ENCODE results near the gene UPK1A. TPM values are rescaled to one million over a fixed set of nuclear protein-coding genes. Genes with fewer than 3 reads are reported as not detected.
A peak's percentile ranks its signal among the peaks of the same experiment; 100 is the strongest.

Gene UPK1A
- total and polyA plus RNA-seq, 10 of the 15 experiments (the other 5 are each of a cell fraction or from before 2014, with no cell fraction given) = 0.15 to 1.9 (median 0.26) TPM; not detected in 7

DNA sequence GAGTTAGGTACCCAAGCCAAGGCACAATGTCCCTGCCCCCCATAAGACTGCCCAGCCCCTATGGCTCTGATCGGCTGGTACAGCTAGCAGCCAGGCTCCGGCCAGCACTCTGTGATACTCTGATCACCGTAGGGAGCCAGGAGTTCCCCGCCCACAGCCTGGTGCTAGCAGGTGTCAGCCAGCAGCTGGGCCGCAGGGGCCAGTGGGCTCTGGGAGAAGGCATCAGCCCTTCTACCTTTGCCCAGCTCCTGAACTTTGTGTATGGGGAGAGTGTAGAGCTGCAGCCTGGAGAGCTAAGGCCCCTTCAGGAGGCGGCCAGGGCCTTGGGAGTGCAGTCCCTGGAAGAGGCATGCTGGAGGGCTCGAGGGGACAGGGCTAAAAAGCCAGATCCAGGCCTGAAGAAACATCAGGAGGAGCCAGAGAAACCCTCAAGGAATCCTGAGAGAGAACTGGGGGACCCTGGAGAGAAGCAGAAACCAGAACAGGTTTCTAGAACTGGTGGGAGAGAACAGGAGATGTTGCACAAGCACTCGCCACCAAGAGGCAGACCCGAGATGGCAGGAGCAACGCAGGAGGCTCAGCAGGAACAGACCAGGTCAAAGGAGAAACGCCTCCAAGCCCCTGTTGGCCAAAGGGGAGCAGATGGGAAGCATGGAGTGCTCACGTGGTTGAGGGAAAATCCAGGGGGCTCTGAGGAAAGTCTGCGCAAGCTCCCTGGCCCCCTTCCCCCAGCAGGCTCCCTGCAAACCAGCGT is 48.5 kb downstream of the UPK1A start (continued):
- TF ChIP-seq, protein P1, sequence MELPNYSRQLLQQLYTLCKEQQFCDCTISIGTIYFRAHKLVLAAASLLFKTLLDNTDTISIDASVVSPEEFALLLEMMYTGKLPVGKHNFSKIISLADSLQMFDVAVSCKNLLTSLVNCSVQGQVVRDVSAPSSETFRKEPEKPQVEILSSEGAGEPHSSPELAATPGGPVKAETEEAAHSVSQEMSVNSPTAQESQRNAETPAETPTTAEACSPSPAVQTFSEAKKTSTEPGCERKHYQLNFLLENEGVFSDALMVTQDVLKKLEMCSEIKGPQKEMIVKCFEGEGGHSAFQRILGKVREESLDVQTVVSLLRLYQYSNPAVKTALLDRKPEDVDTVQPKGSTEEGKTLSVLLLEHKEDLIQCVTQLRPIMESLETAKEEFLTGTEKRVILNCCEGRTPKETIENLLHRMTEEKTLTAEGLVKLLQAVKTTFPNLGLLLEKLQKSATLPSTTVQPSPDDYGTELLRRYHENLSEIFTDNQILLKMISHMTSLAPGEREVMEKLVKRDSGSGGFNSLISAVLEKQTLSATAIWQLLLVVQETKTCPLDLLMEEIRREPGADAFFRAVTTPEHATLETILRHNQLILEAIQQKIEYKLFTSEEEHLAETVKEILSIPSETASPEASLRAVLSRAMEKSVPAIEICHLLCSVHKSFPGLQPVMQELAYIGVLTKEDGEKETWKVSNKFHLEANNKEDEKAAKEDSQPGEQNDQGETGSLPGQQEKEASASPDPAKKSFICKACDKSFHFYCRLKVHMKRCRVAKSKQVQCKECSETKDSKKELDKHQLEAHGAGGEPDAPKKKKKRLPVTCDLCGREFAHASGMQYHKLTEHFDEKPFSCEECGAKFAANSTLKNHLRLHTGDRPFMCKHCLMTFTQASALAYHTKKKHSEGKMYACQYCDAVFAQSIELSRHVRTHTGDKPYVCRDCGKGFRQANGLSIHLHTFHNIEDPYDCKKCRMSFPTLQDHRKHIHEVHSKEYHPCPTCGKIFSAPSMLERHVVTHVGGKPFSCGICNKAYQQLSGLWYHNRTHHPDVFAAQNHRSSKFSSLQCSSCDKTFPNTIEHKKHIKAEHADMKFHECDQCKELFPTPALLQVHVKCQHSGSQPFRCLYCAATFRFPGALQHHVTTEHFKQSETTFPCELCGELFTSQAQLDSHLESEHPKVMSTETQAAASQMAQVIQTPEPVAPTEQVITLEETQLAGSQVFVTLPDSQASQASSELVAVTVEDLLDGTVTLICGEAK (IDR thresholded peaks at IDR 0.05; ENCODE audit: borderline replicate concordance) = no peak
- TF ChIP-seq GABPA (IDR thresholded peaks at IDR 0.05; ENCODE audit: low read depth) (no peak), IRF4 (IDR thresholded peaks at IDR 0.05; ENCODE audit: low read depth, low read length) (no peak), JUND (IDR thresholded peaks at IDR 0.05; ENCODE audit: low read depth, low read length) (no peak), IKZF2 (IDR thresholded peaks at IDR 0.05) (peak in 1 of 2 experiments; percentile 21; a peak in 1 of 4 replicates), NFXL1 (IDR thresholded peaks at IDR 0.05; ENCODE audit: borderline replicate concordance) (no peak), BMI1 (IDR thresholded peaks at IDR 0.05; ENCODE audit: borderline replicate concordance) (no peak), SUPT20H (IDR thresholded peaks at IDR 0.05; ENCODE audit: borderline replicate concordance, control insufficient read depth, low read depth, low read length) (no peak), ZZZ3 (IDR thresholded peaks at IDR 0.05; ENCODE audit: control insufficient read depth, insufficient read length, low read depth) (no peak), SIN3A (IDR thresholded peaks at IDR 0.05; ENCODE audit: low read depth, low read length) (no peak), ZNF207 (IDR thresholded peaks at IDR 0.05; ENCODE audit: borderline replicate concordance) (no peak), CHD1 (IDR thresholded peaks at IDR 0.05; ENCODE audit: low read depth, low read length) (no peak), RUNX3 (IDR thresholded peaks at IDR 0.05; ENCODE audit: low read length) (no peak), NFIC (IDR thresholded peaks at IDR 0.05; ENCODE audit: low read depth, low read length) (no peak), MXI1 (IDR thresholded peaks at IDR 0.05; ENCODE audit: low read depth, low read length) (no peak), LARP7 (IDR thresholded peaks at IDR 0.05) (0 out of 2 replicates have a peak, but pooled peaks have one; percentile 35), EZH2 (IDR thresholded peaks at IDR 0.05; ENCODE audit: borderline replicate concordance, control insufficient read depth, low read depth, low read length) (no peak)
- TF ChIP-seq, protein P2, sequence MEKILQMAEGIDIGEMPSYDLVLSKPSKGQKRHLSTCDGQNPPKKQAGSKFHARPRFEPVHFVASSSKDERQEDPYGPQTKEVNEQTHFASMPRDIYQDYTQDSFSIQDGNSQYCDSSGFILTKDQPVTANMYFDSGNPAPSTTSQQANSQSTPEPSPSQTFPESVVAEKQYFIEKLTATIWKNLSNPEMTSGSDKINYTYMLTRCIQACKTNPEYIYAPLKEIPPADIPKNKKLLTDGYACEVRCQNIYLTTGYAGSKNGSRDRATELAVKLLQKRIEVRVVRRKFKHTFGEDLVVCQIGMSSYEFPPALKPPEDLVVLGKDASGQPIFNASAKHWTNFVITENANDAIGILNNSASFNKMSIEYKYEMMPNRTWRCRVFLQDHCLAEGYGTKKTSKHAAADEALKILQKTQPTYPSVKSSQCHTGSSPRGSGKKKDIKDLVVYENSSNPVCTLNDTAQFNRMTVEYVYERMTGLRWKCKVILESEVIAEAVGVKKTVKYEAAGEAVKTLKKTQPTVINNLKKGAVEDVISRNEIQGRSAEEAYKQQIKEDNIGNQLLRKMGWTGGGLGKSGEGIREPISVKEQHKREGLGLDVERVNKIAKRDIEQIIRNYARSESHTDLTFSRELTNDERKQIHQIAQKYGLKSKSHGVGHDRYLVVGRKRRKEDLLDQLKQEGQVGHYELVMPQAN (conservative IDR thresholded peaks at IDR 0.05) = peak; percentile 51; the same call in 1 of the 2 replicates
- TF ChIP-seq, protein P3, sequence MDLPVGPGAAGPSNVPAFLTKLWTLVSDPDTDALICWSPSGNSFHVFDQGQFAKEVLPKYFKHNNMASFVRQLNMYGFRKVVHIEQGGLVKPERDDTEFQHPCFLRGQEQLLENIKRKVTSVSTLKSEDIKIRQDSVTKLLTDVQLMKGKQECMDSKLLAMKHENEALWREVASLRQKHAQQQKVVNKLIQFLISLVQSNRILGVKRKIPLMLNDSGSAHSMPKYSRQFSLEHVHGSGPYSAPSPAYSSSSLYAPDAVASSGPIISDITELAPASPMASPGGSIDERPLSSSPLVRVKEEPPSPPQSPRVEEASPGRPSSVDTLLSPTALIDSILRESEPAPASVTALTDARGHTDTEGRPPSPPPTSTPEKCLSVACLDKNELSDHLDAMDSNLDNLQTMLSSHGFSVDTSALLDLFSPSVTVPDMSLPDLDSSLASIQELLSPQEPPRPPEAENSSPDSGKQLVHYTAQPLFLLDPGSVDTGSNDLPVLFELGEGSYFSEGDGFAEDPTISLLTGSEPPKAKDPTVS (IDR thresholded peaks at IDR 0.05; ENCODE audit: low read depth, low read length) = no peak
